GM18951 (cell line): ENCODE results near the gene TXNRD1.
A peak's percentile ranks its signal among the peaks of the same experiment; 100 is the strongest.
"Not testable (repeated sequence)": the region's sequence is repeated elsewhere in the genome, so short reads cannot be mapped to it uniquely, and the experiment has no call there.

ENCODE experiments used
- POLR2A ChIP-seq: IDR thresholded peaks from 4 replicates; pipeline ENCODE4 v1.6.1; 2011; ENCODE audit warnings: mild to moderate bottlenecking; ENCODE audit not compliant: insufficient read length, insufficient read depth; ENCODE audit errors: extremely low read depth
- in situ Hi-C: fragments of 300-500 bp; cut with MboI; formaldehyde crosslinking; loops from one replicate; pipeline ENCODE4 v1.12.0; 2022; ENCODE audit warnings: low sequenced_read_pairs, mixed read lengths, inconsistent platforms; ENCODE audit not compliant: unreplicated experiment

The TXNRD1 gene

GRCh38 chr12:104215638-104216297, at the start of gene TXNRD1:
Gene TXNRD1, plus strand, starts transcription at chr12:104215779. Its CDS starts 24 bp downstream, at chr12:104215803.
- peak; percentile 26 for TF ChIP-seq POLR2A
- in situ Hi-C loops: no loop called here

GRCh38 chr12:104165801-104166200, 49.8 kb upstream of the TXNRD1 start:
- in situ Hi-C loops: no loop called here
- TF ChIP-seq POLR2A: no peak

GRCh38 chr12:104166465-104166864, 49.1 kb upstream of the TXNRD1 start:
- in situ Hi-C loops: no loop called here
- no peak for TF ChIP-seq POLR2A

- no peak for TF ChIP-seq POLR2A
- in situ Hi-C loops: no loop called here
Observed at GRCh38 chr12:104167519-104168458, 47.8 kb upstream of the TXNRD1 start.

- in situ Hi-C loops: no loop called here
- TF ChIP-seq POLR2A: no peak
Observed at GRCh38 chr12:104168596-104168995, 47.0 kb upstream of the TXNRD1 start.

GRCh38 chr12:104171785-104172569, 43.6 kb upstream of the TXNRD1 start:
- in situ Hi-C loops: no loop called here
- no peak for TF ChIP-seq POLR2A

GRCh38 chr12:104172570-104172947, 43.0 kb upstream of the TXNRD1 start:
- TF ChIP-seq POLR2A: no peak
- in situ Hi-C loops: no loop called here

- in situ Hi-C loops: not testable (repeated sequence)
Observed at GRCh38 chr12:104173804-104174203, 41.8 kb upstream of the TXNRD1 start.

GRCh38 chr12:104175726-104176247, 39.8 kb upstream of the TXNRD1 start:
- no peak for TF ChIP-seq POLR2A
- in situ Hi-C loops: no loop called here

GRCh38 chr12:104177336-104177662, 38.3 kb upstream of the TXNRD1 start:
- TF ChIP-seq POLR2A: no peak
- in situ Hi-C loops: no loop called here

- in situ Hi-C loops: no loop called here
- no peak for TF ChIP-seq POLR2A
Observed at GRCh38 chr12:104177663-104178501, 37.7 kb upstream of the TXNRD1 start.

GRCh38 chr12:104180374-104180773, 35.2 kb upstream of the TXNRD1 start:
- TF ChIP-seq POLR2A: no peak
- in situ Hi-C loops: no loop called here

- TF ChIP-seq POLR2A: no peak
- in situ Hi-C loops: no loop called here
Observed at GRCh38 chr12:104181313-104181712, 34.3 kb upstream of the TXNRD1 start.

GRCh38 chr12:104182144-104182543, 33.4 kb upstream of the TXNRD1 start:
- no peak for TF ChIP-seq POLR2A
- in situ Hi-C loops: no loop called here
